ENCODE measurements around the gene MAP4K5. TPM values are rescaled to one million over a fixed set of nuclear protein-coding genes. Genes with fewer than 3 reads are reported as not detected.

The MAP4K5 gene
- total RNA-seq, 1 experiment from 2014 or later = 42.7 TPM

DNA sequence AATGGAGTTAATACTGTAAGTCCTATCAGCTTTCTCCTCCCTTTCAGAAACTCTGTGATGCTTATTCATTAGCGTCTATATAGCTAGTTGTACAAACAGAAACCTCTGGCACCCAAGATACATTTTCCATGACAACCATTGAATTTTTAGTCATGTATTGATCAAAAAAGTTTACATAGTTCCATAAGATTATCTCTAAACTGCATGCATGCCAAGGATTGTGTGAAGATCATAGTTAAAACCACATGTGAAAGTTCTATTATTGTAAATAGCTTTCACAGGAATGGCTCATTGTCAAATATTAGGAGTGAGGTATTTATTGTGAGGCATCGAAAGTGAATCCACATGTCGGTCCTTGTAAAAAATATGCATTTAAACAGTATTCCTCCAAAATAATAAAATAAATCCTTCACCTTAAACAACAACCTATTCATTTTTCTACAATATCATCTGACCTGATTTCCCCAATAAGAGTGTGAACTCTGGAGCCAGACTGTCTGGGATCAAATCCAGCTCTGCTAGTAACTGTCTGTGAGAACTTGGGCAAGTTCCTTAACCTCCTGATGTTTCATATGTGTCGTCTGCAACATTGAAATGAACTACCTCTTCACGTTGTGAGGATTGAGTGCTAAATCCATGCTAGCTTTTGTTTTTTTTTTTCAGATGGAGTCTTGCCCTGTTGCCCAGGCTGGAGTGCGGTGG is 125.1 kb downstream of the MAP4K5 start:
- H3K18ac ChIP-seq (ENCODE audit: insufficient read length, low read depth, low read length) = no peak overlapping the region
- H3K4me1 ChIP-seq (ENCODE audit: insufficient read depth, low read length) = no peaks in the 10 kb centered on the region
- no peak overlapping the region for H4K91ac ChIP-seq (ENCODE audit: insufficient read length, low read depth, low read length)
- H3K79me1 ChIP-seq (ENCODE audit: insufficient read depth, low read depth, low read length, poor library complexity, severe bottlenecking) = no peaks in the 10 kb centered on the region
- no peak overlapping the region for H4K8ac ChIP-seq (replicated peaks; ENCODE audit: insufficient read length, low read depth, low read length)
- no peak overlapping the region for H3K27ac ChIP-seq (ENCODE audit: insufficient read length, low read depth, low read length)
- no peak for DNase-seq
- TF ChIP-seq, protein P1, sequence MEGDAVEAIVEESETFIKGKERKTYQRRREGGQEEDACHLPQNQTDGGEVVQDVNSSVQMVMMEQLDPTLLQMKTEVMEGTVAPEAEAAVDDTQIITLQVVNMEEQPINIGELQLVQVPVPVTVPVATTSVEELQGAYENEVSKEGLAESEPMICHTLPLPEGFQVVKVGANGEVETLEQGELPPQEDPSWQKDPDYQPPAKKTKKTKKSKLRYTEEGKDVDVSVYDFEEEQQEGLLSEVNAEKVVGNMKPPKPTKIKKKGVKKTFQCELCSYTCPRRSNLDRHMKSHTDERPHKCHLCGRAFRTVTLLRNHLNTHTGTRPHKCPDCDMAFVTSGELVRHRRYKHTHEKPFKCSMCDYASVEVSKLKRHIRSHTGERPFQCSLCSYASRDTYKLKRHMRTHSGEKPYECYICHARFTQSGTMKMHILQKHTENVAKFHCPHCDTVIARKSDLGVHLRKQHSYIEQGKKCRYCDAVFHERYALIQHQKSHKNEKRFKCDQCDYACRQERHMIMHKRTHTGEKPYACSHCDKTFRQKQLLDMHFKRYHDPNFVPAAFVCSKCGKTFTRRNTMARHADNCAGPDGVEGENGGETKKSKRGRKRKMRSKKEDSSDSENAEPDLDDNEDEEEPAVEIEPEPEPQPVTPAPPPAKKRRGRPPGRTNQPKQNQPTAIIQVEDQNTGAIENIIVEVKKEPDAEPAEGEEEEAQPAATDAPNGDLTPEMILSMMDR (conservative IDR thresholded peaks at IDR 0.05) = no peak
- H2BK5ac ChIP-seq (ENCODE audit: insufficient read length, low read length) = no peak overlapping the region
- Mint-ChIP-seq H3K27ac (peak overlapping the region in 1 of 3 experiments; percentile 55; a peak in 1 of 7 replicates), H3K4me3 (no peak overlapping the region), H3K27me3 (ENCODE audit: low read depth) (peaks cover 4% of the 10 kb centered on the region), H3K4me1 (peaks cover 10 to 13% of the 10 kb centered on the region in 2 experiments), H3K9me3 (peaks cover 5 to 11% of the 10 kb centered on the region in 2 experiments; a peak in 3 of 5 replicates), H3K36me3 (ENCODE audit: insufficient read depth in 1 of 3, low read depth in 3 of 3) (peaks cover 1 to 13% (median 1%) of the 10 kb centered on the region in 3 experiments; a peak in 4 of 7 replicates)
- no peak overlapping the region for H2BK12ac ChIP-seq (ENCODE audit: insufficient read length, low read depth, low read length)
- no peaks in the 10 kb centered on the region for H3K9me3 ChIP-seq (ENCODE audit: control insufficient read depth, low read depth, low read length)
- no peak overlapping the region for H3K4ac ChIP-seq (ENCODE audit: low read depth, low read length)
- no peak overlapping the region for H3K23ac ChIP-seq (ENCODE audit: insufficient read length, low read depth, low read length)
- H3K9ac ChIP-seq (ENCODE audit: extremely low read depth, insufficient read length, low read length) = no peak overlapping the region
- no peaks in the 10 kb centered on the region for H3K79me2 ChIP-seq (ENCODE audit: insufficient read depth, low read length)
- no peak overlapping the region for H2AK5ac ChIP-seq (ENCODE audit: insufficient read length, low read length)
- no peaks in the 10 kb centered on the region for H3K27me3 ChIP-seq (ENCODE audit: insufficient read depth, low read length)
- no peak overlapping the region for H3K56ac ChIP-seq (ENCODE audit: insufficient read length, low read depth, low read length)
- H3T11ph ChIP-seq (ENCODE audit: low read length) = no peak overlapping the region
- no peak overlapping the region for H2BK15ac ChIP-seq (ENCODE audit: low read depth, low read length)
- WGBS (ENCODE audit: extremely low coverage, insufficient read length, low lambda C conversion rate) = no CpG with 5 or more reads among the region's 6 CpGs
- no peak overlapping the region for H3K4me2 ChIP-seq (ENCODE audit: insufficient read depth, insufficient read length, low read length)
- no peak overlapping the region for H2BK120ac ChIP-seq (ENCODE audit: low read depth, low read length, poor library complexity, severe bottlenecking)
- H4K20me1 ChIP-seq (ENCODE audit: control insufficient read depth, insufficient read depth, insufficient read length) = no peaks in the 10 kb centered on the region
- no peak overlapping the region for H4K5ac ChIP-seq (ENCODE audit: insufficient read length, low read depth, low read length)
- no peak overlapping the region for H2BK20ac ChIP-seq (ENCODE audit: low read depth, low read length, poor library complexity, severe bottlenecking)
- no peaks in the 10 kb centered on the region for H3K23me2 ChIP-seq (ENCODE audit: insufficient read length, low read depth, low read length, poor library complexity, severe bottlenecking)
- no peak overlapping the region for H3K14ac ChIP-seq (ENCODE audit: insufficient read depth, low read length)
- no peak overlapping the region for H2AFZ ChIP-seq (ENCODE audit: low read length)

Data from H9 (cell line).